GM21360 (cell line): Measurements from ENCODE around the gene ODR4.
"Not testable (repeated sequence)": the region's sequence is repeated elsewhere in the genome, so short reads cannot be mapped to it uniquely, and the experiment has no call there.

Experiments
- ATAC-seq: cut with Tn5 transposase; IDR thresholded peaks from one replicate; pipeline ENCODE4 v1.9.1; 2021; ENCODE audit warnings: mild to moderate bottlenecking, moderate library complexity; ENCODE audit not compliant: unreplicated experiment

ODR4 gene

DNA sequence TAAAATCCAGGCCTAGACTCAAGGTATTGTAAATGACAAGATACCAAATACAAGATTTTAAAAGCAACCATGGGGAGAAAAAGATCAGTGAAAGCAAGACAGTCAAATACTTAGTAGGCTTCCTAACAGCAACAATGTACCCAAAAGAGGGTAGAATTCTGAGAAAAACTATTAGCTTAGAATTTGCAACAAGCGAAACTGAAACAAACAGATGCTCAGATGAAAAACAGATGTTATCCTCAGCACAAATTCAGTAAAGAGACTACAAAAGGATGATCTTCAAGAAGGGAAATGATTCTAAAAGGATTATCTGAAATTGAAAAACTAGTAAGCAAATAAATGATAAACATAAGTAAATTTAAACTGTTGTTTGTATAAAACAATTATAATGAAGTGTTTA is 45.3 kb downstream of the ODR4 start:
- ATAC-seq: peak; percentile 94

- ATAC-seq: no peak
These were observed 45.8 kb downstream of the ODR4 start for GRCh38 chr1:186421446-186421845.

GRCh38 chr1:186424539-186424938 is 48.9 kb downstream of the ODR4 start:
- ATAC-seq: no peak

- no peak for ATAC-seq
These were observed 50.5 kb downstream of the ODR4 start for GRCh38 chr1:186426118-186426517.

GRCh38 chr1:186429017-186429416 is 53.4 kb downstream of the ODR4 start:
- no peak for ATAC-seq

GRCh38 chr1:186435336-186435735 is 59.7 kb downstream of the ODR4 start:
- ATAC-seq: no peak

DNA sequence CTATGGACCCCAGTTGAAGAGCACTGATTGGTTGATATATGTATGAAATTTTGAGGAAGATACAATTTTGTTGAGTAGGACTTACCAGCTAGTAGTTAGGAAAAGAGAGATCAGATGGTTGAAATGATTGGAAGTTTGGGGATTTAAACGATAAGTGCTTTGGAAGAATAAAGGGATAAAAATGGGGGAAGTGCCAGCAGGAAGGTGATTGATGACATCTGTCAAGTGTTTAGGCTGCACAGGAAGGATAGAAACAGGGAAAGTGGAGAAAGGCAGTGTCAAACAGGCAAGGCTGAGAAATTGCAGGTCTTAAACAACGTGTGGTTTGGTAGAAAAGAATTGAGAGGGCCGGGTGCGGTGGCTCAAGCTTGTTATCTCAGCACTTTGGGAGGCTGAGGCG is 62.9 kb downstream of the ODR4 start:
- no peak for ATAC-seq

GRCh38 chr1:186440584-186440983 is 64.9 kb downstream of the ODR4 start:
- ATAC-seq: no peak

DNA sequence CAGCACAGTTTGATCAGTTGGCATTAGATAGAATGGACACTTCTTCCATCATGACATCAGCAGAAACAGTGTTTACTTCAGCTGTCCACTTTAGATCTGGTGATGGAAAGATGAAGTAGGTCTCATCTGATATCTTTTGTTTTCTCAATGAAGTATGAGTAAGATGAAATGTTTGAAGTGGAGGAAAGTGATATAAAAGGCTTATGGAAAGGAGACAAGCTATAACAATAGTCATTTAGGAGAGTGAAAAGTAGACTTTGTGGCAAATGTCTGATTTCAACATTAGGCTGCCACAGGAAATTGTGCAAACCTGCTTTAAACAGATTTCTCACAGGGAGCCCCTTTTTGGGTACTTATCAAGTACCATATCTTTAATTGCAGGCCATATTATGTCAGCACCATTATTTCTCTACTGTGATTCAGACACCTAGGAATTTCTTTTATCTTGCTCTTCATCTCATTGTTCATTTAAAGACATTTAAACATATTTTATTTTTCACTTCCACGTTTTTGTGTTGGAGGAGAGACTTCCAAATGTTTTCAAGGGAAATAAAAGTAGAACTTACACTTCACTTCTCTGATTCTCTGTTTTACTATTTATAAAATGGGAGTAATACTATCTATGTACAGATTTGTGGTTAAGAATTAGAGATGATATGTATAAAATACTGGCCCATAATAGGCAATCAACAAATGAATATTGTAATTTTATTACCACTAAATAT is 67.2 kb downstream of the ODR4 start:
- no peak for ATAC-seq

- ATAC-seq: peak; percentile 77
These were observed 68.0 kb downstream of the ODR4 start for GRCh38 chr1:186443638-186444037.

GRCh38 chr1:186446152-186446551 is 70.5 kb downstream of the ODR4 start:
- no peak for ATAC-seq

DNA sequence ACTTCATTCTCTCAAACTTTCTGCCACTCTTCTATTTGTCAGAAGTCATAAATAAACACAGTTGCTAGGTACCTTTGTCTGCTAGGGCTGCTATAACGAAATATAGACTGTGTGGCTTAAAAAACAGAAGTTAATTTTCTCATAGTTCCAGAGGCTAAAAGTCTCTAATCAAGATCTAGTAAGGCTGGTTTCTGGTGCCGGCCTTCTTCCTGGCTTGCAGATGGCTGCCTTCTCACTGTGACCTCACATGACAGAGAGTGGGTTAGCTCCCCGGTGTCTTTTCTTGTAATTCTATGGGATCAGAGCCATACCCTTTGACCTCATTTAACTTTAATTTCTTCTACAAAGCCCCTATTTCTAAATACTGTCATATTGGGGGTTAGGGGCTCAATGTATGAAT is 79.3 kb downstream of the ODR4 start:
- no peak for ATAC-seq

DNA sequence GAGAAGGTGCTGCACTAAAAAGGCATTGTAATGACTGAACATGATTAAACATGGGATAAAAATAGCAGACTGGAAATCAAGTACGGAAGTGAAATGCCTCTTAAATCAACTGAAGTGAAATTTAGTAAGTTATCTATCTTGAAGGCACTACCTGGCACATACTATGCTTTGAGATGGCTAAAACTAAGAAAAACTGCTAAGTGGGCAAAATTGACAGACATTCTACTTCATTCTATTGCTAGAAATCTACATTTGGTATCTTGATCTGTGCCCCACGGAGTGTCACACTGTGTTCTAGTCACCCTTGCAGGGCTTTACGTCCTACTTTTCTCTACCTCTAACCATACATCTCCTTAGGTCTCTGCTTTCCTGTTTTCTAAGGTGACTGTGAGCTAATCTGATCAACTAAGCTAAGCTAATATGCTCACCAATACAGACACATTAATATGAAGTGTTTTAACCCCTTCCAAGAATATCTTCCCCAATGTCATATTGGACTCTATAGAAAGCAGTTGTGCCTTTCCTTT is 81.2 kb downstream of the ODR4 start:
- no peak for ATAC-seq

GRCh38 chr1:186459161-186459560 is 83.5 kb downstream of the ODR4 start:
- ATAC-seq: not testable (repeated sequence)

DNA sequence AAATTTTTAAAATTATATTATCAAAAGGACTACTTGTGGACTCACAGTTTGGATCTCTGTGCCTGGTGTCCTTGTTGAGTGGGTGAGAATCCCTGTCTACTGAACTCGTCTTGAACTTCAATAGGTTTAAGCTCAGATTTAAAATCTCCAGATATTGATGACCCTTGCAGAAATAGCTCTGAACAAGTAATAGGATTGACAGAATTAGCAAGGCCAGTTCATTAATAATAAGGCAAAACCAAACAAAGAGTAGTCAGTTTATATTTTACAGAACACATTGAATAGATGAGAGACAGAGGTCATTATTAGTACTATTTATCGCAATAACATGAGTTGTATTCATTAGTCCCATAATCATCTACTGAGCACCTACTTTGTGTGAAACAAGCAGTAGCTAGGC is 85.4 kb downstream of the ODR4 start, which contains the start of gene PDC:
PDC (minus strand) TSS at position 101 of the 400 bp plus-strand sequence. CDS start 11,655 bp downstream, outside the sequence.
- ATAC-seq: no peak

- no peak for ATAC-seq
These were observed 87.9 kb downstream of the ODR4 start for GRCh38 chr1:186463511-186463910.

DNA sequence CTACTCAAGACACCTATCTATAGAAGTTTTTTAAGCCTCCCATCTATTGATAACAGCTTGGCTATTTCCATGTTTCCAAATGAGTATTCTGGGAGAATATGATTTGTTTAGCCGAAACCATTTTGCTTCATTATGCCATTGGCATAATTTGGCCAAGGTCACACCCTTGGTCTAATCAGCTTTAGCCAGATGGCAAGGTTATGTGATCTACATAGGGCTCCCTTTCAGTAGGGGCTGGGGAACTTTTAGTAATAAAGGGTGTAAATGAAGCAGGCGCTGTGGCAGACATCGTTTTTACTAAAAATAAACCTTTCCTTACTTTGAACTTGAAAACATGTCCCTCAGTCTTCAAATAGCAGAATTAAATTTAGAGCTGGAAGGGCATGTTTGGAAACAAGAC is 88.3 kb downstream of the ODR4 start:
- ATAC-seq: no peak

DNA sequence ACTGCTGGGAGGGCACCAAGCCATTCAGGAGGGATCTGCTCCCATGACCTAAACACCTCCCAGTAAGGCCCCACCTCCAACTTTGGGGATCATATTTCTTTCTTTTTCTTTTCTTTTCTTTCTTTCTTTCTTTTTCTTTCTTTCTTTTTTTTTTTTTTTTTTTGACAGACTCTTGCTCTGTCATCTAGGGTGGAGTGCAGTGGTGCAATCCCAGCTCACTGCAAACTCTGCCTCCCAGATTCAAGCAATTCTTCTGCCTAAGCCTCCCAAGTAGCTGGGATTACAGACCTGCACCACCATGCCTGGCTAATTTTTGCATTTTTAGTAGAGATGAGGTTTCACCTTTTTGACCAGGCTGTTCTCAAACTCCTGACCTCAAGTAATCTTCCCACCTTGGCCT is 89.9 kb downstream of the ODR4 start:
- not testable (repeated sequence) for ATAC-seq

GRCh38 chr1:186465946-186466345 is 90.3 kb downstream of the ODR4 start:
- no peak for ATAC-seq
